Skin epidermis (tissue), 12 donors: ENCODE data around the gene CAMK2N2.
"Not testable (repeated sequence)": the region's sequence is repeated elsewhere in the genome, so short reads cannot be mapped to it uniquely, and the experiment has no call there.

Source experiments
- H3K27ac ChIP-seq, 21 experiments: fragments of 200-600 bp; sonication (generic) in 11 of 21; one replicate each; pipeline ENCODE4 v1.5.0; 2020; ENCODE audit warnings: mild to moderate bottlenecking in 3 of 21, inconsistent platforms in 2 of 21, moderate library complexity in 2 of 21
- H3K4me3 ChIP-seq, 7 experiments: fragments of 200-600 bp; sonication (generic) in 2 of 7; one replicate each; pipeline ENCODE4 v1.5.0; 2020; ENCODE audit warnings: inconsistent platforms in 2 of 7, mild to moderate bottlenecking in 2 of 7, moderate library complexity in 1 of 7

Gene CAMK2N2

GRCh38 chr3:184275961-184276910, 14.9 kb upstream of the CAMK2N2 start, which contains the start of gene ECE2:
Gene ECE2, plus strand, starts transcription at chr3:184276022. Its CDS starts 132 bp downstream, at chr3:184276154.
- no peak within 1 kb of the TSS for H3K27ac ChIP-seq
- H3K4me3 ChIP-seq = no peak within 1 kb of the TSS

GRCh38 chr3:184275381-184275701, 14.0 kb upstream of the CAMK2N2 start:
- Histone ChIP-seq H3K27ac (no peak overlapping the region), H3K4me3 (no peak overlapping the region)

GRCh38 chr3:184272269-184272668, 10.9 kb upstream of the CAMK2N2 start:
- no peak overlapping the region for H3K4me3 ChIP-seq
- H3K27ac ChIP-seq = no peak overlapping the region

GRCh38 chr3:184267249-184267648, 5.9 kb upstream of the CAMK2N2 start:
- H3K27ac ChIP-seq, H3K4me3 ChIP-seq: not testable (repeated sequence)

- peak overlapping the region in 1 of 7 experiments; percentile 35 for H3K4me3 ChIP-seq
- no peak overlapping the region for H3K27ac ChIP-seq
These were observed 1.4 kb upstream of the CAMK2N2 start for GRCh38 chr3:184262764-184263179.

GRCh38 chr3:184261854-184262763, 756 bp upstream of the CAMK2N2 start:
- H3K4me3 ChIP-seq = peak overlapping the region; percentile 33 to 52 (median 46)
- no peak overlapping the region for H3K27ac ChIP-seq

- H3K27ac ChIP-seq = no peak overlapping the region
These were observed 556 bp downstream of the CAMK2N2 start for GRCh38 chr3:184260724-184261269.

GRCh38 chr3:184259878-184260723, 1.3 kb downstream of the CAMK2N2 start:
- Histone ChIP-seq H3K27ac (no peak overlapping the region), H3K4me3 (peak overlapping the region in 4 of 7 experiments; percentile 38 to 52 (median 46))

More at GRCh38 chr3:184260724-184261269, 556 bp downstream of the CAMK2N2 start:
- peak overlapping the region; percentile 33 to 52 (median 46) for H3K4me3 ChIP-seq

- Histone ChIP-seq H3K4me3 (peak overlapping the region in 1 of 7 experiments; percentile 18), H3K27ac (no peak overlapping the region)
These were observed 1.9 kb downstream of the CAMK2N2 start for GRCh38 chr3:184259396-184259877.

- Histone ChIP-seq H3K4me3 (no peak overlapping the region), H3K27ac (no peak overlapping the region)
These were observed 2.4 kb downstream of the CAMK2N2 start for GRCh38 chr3:184258926-184259325.

GRCh38 chr3:184257083-184257915, 4.1 kb downstream of the CAMK2N2 start:
- no peak overlapping the region for H3K4me3 ChIP-seq
- H3K27ac ChIP-seq = no peak overlapping the region

GRCh38 chr3:184255291-184256039, 5.9 kb downstream of the CAMK2N2 start:
- H3K4me3 ChIP-seq = no peak overlapping the region
- H3K27ac ChIP-seq = no peak overlapping the region

- Histone ChIP-seq H3K27ac (peak overlapping the region in 19 of 21 experiments; percentile 12 to 97 (median 92)), H3K4me3 (peak overlapping the region; percentile 65 to 97 (median 88))
These were observed 11.1 kb downstream of the CAMK2N2 start for GRCh38 chr3:184250167-184250828.

GRCh38 chr3:184249412-184250166, 11.8 kb downstream of the CAMK2N2 start, which contains the start of gene EEF1AKMT4:
Gene EEF1AKMT4, plus strand, starts transcription at chr3:184249672. Its CDS starts 23 bp downstream, at chr3:184249695.
- peak within 1 kb of the TSS; percentile 65 to 97 (median 88) for H3K4me3 ChIP-seq

GRCh38 chr3:184248454-184249411, 12.6 kb downstream of the CAMK2N2 start, which contains the start of gene ALG3:
Gene ALG3, minus strand, starts transcription at chr3:184248962. Its CDS starts 22 bp downstream, at chr3:184248940.
- H3K27ac ChIP-seq = peak within 1 kb of the TSS; percentile 71 to 97 (median 92)
- H3K4me3 ChIP-seq = peak within 1 kb of the TSS; percentile 65 to 97 (median 88)

More at GRCh38 chr3:184249412-184250166, 11.8 kb downstream of the CAMK2N2 start, which contains the start of gene EEF1AKMT4:
- H3K27ac ChIP-seq = peak within 1 kb of the TSS; percentile 71 to 97 (median 92)
